OCI-LY7 (cell line): Measurements from ENCODE around the gene DUSP6.

Experiments used
- CTCF ChIP-seq: fragments of 200-600 bp; sonication (generic); conservative IDR thresholded peaks from 2 replicates; pipeline ENCODE4 v1.5.1; 2014; ENCODE audit warnings: mild to moderate bottlenecking, antibody characterized with exemption, low read length, moderate library complexity, mixed read lengths
- EZH2phosphoT487 ChIP-seq: fragments of 200-600 bp; sonication (generic); IDR thresholded peaks from 2 replicates; pipeline ENCODE4 v1.6.1; 2018; ENCODE audit warnings: low read depth, borderline replicate concordance, mild to moderate bottlenecking, mixed run types, antibody characterized with exemption, low read length, moderate library complexity, mixed read lengths

DNA sequence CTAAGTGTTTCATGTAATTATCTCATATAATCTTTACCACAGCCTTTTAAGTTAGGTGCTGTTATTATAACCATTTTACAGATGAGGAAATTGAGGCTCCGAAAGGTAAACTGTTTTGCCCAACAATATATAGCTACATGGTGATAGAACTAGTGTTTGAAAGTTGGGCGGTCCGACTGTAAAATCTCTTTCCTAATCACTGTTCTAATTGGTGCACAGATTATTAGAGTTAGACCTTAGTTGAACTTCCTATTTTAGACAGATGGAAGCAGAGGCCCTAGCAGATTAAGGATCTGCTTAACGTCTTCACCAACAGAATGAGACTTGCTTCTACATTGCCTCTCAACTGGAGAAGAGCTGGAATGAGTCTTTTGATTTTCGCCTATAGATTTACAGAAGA, 30.0 kb upstream of the DUSP6 start:
- TF ChIP-seq CTCF (no peak), EZH2phosphoT487 (no peak)
